ENCODE data around the gene ELOVL6. TPM values are rescaled to one million over a fixed set of nuclear protein-coding genes. Genes with fewer than 3 reads are reported as not detected.

ELOVL6 gene
- total and polyA plus RNA-seq, 2 of the 4 experiments (the other 2 are of a cell fraction): 17.9 to 19.0 TPM

DNA sequence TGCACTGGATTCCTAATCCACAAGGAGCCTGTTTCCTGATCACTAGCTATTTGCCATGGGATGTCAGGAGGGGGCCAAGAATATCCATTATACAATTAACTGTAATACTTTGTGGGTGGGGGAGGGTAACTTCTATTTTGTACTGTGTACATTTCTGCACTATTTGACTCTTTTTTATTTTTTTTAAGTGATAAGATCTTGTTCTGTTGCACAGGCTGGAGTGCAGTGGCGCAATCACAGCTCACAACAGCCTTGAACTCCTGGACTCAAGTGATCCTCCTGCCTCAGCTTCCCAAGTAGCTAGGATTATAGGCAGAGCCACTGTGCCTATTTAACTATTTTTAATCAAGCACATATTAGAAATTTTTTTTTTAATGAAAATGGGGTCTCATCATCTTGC, 134.1 kb downstream of the ELOVL6 start:
- CTCF ChIA-PET: interaction anchor here (0.7 kb wide), 1 partner anchor 93 kb away, joined by 3 read pairs; no protein-coding TSS in a partner anchor
- H2BK15ac ChIP-seq (ENCODE audit: low read depth, low read length): no peak overlapping the region
- H4K20me1 ChIP-seq (ENCODE audit: insufficient read depth, low read length): no peaks in the 10 kb centered on the region
- BruUV-seq (replicated peaks): no TSS peak
- no peaks in the 10 kb centered on the region for H3K27me3 ChIP-seq (ENCODE audit: control insufficient read depth, insufficient read depth, low read length)
- H2AFZ ChIP-seq (replicated peaks; ENCODE audit: low read length, poor library complexity): no peak overlapping the region
- no peak overlapping the region for H2AK9ac ChIP-seq (replicated peaks; ENCODE audit: low read depth, low read length, poor library complexity)
- intact Hi-C loops (cut with micrococcal nuclease) (no loop called here), dilution Hi-C loops (cut with HindIII; ENCODE audit: low sequenced_read_pairs, unreplicated experiment) (no loop called here), in situ Hi-C loops (cut with MboI; ENCODE audit: low sequenced_read_pairs) (no loop called here)
- no peak overlapping the region for H3K14ac ChIP-seq (replicated peaks; ENCODE audit: low read depth, low read length)
- no peak overlapping the region for H3K27ac ChIP-seq (ENCODE audit: insufficient read depth, low read length)
- H2BK20ac ChIP-seq (ENCODE audit: low read depth, low read length): no peak overlapping the region
- no peak overlapping the region for H4K91ac ChIP-seq (ENCODE audit: insufficient read depth, low read depth, low read length)
- no peak overlapping the region for H3K23ac ChIP-seq (ENCODE audit: low read depth, low read length)
- no peak for DNase-seq
- no peak overlapping the region for H3K4me2 ChIP-seq (ENCODE audit: low read depth, low read length)
- no peak for ATAC-seq (ENCODE audit: low read depth)
- H3K79me1 ChIP-seq (ENCODE audit: low read depth in 1 of 2, low read length in 2 of 2): 0 out of 4 replicates have a peak, but pooled peaks cover 0 to 3% of the 10 kb centered on the region in 2 experiments
- 0 out of 2 replicates have a peak, but pooled peaks have one; percentile 37 for TF ChIP-seq CEBPB (IDR thresholded peaks at IDR 0.05; ENCODE audit: low read depth, low read length)
- no peak for TF ChIP-seq MAZ (IDR thresholded peaks at IDR 0.05; ENCODE audit: borderline replicate concordance, low read depth, low read length)
- no peak overlapping the region for H2AK5ac ChIP-seq (ENCODE audit: low read depth, low read length)
- H3K4me3 ChIP-seq (ENCODE audit: insufficient read depth, low read depth, low read length): no peak overlapping the region
- H3K9ac ChIP-seq (ENCODE audit: low read depth, low read length): no peak overlapping the region
- H2BK120ac ChIP-seq (ENCODE audit: low read depth, low read length): no peak overlapping the region
- no peak overlapping the region for H3K18ac ChIP-seq (ENCODE audit: low read depth, low read length)
- H3K9me1 ChIP-seq (ENCODE audit: insufficient read depth, low read length): peaks cover 5% of the 10 kb centered on the region; the same call in 1 of the 2 replicates
- no peak overlapping the region for H3K4ac ChIP-seq (ENCODE audit: low read depth, low read length)
- POLR2A ChIA-PET (ENCODE audit: unreplicated experiment): no interaction called here
- H4K5ac ChIP-seq (ENCODE audit: low read depth, low read length): no peak overlapping the region
- no peaks in the 10 kb centered on the region for H3K36me3 ChIP-seq (ENCODE audit: control insufficient read depth, insufficient read depth, low read length)
- no peak overlapping the region for H4K8ac ChIP-seq (ENCODE audit: low read depth in 2 of 2, low read length in 2 of 2)
- peaks cover 3% of the 10 kb centered on the region; the same call in 1 of the 2 replicates for H3K4me1 ChIP-seq (ENCODE audit: control insufficient read depth, insufficient read depth, low read length)
- no peaks in the 10 kb centered on the region for H3K9me3 ChIP-seq (ENCODE audit: control insufficient read depth, insufficient read depth, low read length)
- H3K56ac ChIP-seq (ENCODE audit: extremely low read depth, insufficient read depth, low read length): no peak overlapping the region
- no CpG with 5 or more reads among the region's 1 CpG for WGBS, 2 experiments (ENCODE audit: extremely low coverage in 2 of 2, insufficient read length in 1 of 2)
- no peak overlapping the region for H2BK5ac ChIP-seq (ENCODE audit: low read depth, low read length, poor library complexity, severe bottlenecking)
